Large intestine (tissue), 3 donors: ENCODE results near the gene UBXN6. TPM values are rescaled to one million over a fixed set of nuclear protein-coding genes. Genes with fewer than 3 reads are reported as not detected.

Experiments used
- DNase-seq, 2 donors: peaks; one replicate each; pipeline versions ENCODE4 v3.0.0 to v3.0.0-alpha.2; 2013
- H3K27ac ChIP-seq: one replicate; pipeline ENCODE4 v1.5.1; 2013; ENCODE audit warnings: low read length
- H3K27me3 ChIP-seq: 2 replicates; pipeline ENCODE4 v1.6.1; 2013; ENCODE audit warnings: low read length; ENCODE audit not compliant: control insufficient read depth, insufficient read depth
- H3K36me3 ChIP-seq: 2 replicates; pipeline ENCODE4 v1.6.1; 2013; ENCODE audit warnings: low read length; ENCODE audit not compliant: control insufficient read depth, insufficient read depth
- H3K4me1 ChIP-seq: one replicate; pipeline ENCODE4 v1.6.1; 2013; ENCODE audit warnings: low read length; ENCODE audit not compliant: control insufficient read depth, insufficient read depth
- H3K4me3 ChIP-seq: one replicate; pipeline ENCODE4 v1.5.1; 2013; ENCODE audit warnings: low read length
- H3K9me3 ChIP-seq: one replicate; pipeline ENCODE4 v1.6.1; 2013; ENCODE audit warnings: mild to moderate bottlenecking, low read depth, low read length, moderate library complexity; ENCODE audit not compliant: control insufficient read depth
- WGBS: methylation state at CpG from one replicate; pipeline ENCODE4 v1.1.5; 2013; ENCODE audit warnings: low lambda C conversion rate; ENCODE audit not compliant: insufficient coverage; 5-methylcytosine and 5-hydroxymethylcytosine counted together
- polyA plus RNA-seq: library from polyadenylated mRNA; unstranded; fragments of 120-200 nt; gene quantifications from one replicate; pipeline ENCODE4 v1.2.1, GENCODE V29; 2013

UBXN6 gene
- polyA plus RNA-seq, 1 donor = 92.8 TPM

DNA sequence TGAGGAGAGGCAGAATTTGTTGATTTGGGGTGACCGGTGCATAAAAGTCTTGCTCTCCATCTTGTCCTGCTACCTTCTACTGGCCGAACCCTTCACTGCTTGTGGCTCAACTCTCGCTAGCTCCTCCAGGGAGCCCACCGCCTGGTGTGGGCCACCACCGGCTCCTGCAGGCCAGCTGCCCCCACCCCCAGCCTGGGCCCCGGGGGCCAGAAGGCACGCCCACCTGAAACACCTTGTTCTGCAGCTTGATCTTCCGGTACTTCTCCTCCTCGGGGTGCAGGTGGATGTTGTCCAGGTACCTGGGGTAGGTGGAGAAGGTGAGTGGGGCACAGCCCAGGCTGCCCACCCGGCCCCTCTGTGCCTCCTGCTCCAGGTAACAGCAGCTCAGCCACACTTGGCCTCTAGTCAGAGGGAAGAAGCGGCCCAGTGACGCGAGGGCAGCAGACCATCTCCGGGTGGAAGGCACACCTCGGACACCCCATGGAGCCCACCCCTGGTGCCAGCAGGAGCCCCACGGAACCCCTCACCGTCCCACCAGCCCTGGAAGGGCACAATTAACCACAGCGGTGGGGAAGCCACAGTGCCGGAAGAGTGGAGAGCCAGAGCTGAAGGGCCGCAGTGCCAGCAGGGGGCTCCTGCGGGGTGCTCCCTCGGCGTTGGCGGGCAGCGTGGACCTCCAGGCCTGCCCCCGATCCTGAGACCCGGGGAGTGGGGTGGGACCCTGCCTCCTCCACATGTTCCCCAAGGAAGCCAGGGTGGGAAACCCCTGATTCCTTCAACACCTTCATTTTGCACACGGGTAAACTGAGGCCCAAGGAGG lies 10.1 kb downstream of the UBXN6 start:
- no peak overlapping the region for H3K27ac ChIP-seq
- no peak overlapping the region for H3K4me3 ChIP-seq
- H3K9me3 ChIP-seq = peaks cover 5% of the 10 kb centered on the region
- no peaks in the 10 kb centered on the region for H3K4me1 ChIP-seq
- H3K27me3 ChIP-seq = no peaks in the 10 kb centered on the region
- WGBS = no CpG with 5 or more reads among the region's 28 CpGs
- peaks cover 76% of the 10 kb centered on the region for H3K36me3 ChIP-seq
- no peak for DNase-seq

DNA sequence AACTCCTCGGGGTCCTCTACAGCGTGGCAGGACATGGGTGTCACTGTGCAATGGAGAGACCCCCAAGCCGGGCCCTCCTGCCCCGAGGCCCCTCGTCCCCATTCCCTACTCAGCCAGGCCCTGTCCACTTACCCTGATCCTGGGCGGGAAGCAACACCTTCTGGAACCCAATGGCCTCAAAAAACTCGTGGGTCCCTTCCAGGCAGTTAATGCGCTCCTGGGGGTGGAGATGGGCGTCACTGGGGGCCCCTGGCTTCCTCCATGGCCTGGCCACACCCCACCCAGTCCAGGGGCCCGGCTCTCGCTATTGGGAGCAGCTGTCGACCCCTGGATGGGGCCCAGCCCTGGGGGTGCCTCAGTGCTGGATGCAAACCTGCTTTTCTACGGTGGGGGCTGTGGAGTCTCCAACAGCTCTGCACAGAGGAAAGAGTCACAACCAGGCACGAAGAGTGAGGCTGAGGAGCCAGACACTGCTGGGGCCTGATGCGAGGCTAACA lies 10.8 kb downstream of the UBXN6 start:
- H3K4me1 ChIP-seq = no peaks in the 10 kb centered on the region
- no peaks in the 10 kb centered on the region for H3K27me3 ChIP-seq
- WGBS = no CpG with 5 or more reads among the region's 15 CpGs
- no peak for DNase-seq
- H3K4me3 ChIP-seq = no peak overlapping the region
- peaks cover 5% of the 10 kb centered on the region for H3K9me3 ChIP-seq
- no peak overlapping the region for H3K27ac ChIP-seq
- H3K36me3 ChIP-seq = peaks cover 69% of the 10 kb centered on the region

DNA sequence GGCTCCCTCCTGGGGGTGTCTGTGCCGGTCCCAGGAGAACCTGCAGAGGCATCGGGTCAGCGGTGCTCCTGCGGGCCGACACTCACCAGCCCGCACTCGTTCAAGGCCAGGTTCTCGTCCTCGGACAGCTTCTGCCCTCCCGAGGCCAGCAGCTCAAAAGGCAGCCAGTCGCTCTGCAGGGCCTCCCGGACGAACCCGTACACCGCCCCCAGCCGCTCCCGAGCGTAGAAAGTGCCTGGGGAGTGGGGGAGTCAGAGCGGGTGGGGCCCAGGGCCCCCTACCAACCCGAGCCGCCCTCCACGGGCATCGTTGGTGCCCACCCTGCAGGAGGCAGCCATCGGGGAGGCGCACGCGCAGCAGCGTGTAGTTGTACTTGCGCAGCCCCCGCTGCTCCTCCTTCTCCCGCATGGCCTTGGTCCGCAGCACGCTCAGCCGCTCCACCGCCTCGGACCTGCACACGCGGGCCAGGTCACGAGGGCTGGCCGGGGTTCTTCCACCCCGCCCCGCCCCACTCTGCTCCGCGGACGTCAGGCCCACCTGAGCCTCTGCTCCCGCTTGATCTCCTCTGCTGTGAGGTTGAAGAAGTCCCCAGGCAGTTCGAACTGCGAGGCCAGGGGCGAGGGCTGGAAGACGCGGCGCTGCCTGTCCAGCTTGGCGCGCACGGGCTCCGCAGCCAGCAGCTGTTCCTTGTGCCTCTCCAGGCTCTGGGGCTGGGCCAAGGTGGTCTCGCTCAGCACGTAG lies 11.5 kb downstream of the UBXN6 start:
- Histone ChIP-seq H3K9me3 (peaks cover 5% of the 10 kb centered on the region), H3K36me3 (peaks cover 65% of the 10 kb centered on the region), H3K27ac (no peak overlapping the region), H3K4me1 (no peaks in the 10 kb centered on the region), H3K27me3 (no peaks in the 10 kb centered on the region), H3K4me3 (no peak overlapping the region)
- DNase-seq = no peak
- WGBS = no CpG with 5 or more reads among the region's 58 CpGs

DNA sequence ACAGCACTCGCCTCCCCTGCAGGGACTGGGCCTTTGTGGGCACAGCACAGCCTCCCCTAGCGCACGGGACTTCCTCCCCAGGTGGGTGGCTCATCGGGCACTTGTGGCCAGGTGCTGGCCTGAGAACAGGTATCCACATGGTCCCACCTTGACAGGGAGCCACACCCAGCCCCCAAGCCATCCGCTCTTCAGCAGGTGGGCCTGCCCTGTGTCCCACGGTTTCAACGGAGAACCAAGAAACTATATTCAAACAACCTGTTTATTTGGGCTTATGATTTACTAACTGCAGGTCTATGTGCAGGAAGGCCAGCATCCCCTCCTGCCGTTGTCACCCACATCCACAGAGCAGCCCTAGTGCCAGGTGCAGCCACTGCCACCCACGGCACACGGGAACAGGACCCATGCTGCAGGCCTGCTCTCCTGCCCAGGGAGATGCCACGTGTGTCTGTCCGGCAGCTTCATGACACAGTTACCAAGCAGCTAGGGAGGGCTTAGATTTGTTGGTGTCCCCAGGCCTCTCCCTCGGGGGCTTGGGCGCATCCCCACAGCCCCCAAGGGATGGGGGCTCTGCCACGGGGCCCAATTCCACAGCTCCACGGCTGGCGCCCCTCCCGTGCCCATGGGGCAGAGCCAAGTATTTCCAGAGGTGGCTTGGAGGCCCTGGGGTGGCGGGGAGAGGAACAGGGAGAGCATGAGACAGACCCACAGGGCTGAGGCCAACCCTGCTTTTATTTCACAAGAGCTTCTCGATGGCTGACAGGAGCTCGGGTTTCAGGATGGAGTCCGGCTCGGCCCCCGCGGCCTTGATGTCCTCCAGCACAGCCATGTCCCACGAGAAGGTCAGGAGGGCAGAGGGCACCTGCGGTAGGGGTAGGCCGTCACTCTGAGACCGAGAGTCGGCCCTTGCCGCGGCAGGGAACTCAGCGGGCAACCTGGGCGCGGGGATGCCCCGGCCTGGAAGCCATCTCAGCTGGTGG lies 12.5 kb downstream of the UBXN6 start:
- Histone ChIP-seq H3K36me3 (peaks cover 60% of the 10 kb centered on the region), H3K9me3 (peaks cover 5% of the 10 kb centered on the region), H3K4me3 (no peak overlapping the region), H3K27ac (no peak overlapping the region), H3K4me1 (no peaks in the 10 kb centered on the region), H3K27me3 (no peaks in the 10 kb centered on the region)
- no peak for DNase-seq
- WGBS = no CpG with 5 or more reads among the region's 36 CpGs

DNA sequence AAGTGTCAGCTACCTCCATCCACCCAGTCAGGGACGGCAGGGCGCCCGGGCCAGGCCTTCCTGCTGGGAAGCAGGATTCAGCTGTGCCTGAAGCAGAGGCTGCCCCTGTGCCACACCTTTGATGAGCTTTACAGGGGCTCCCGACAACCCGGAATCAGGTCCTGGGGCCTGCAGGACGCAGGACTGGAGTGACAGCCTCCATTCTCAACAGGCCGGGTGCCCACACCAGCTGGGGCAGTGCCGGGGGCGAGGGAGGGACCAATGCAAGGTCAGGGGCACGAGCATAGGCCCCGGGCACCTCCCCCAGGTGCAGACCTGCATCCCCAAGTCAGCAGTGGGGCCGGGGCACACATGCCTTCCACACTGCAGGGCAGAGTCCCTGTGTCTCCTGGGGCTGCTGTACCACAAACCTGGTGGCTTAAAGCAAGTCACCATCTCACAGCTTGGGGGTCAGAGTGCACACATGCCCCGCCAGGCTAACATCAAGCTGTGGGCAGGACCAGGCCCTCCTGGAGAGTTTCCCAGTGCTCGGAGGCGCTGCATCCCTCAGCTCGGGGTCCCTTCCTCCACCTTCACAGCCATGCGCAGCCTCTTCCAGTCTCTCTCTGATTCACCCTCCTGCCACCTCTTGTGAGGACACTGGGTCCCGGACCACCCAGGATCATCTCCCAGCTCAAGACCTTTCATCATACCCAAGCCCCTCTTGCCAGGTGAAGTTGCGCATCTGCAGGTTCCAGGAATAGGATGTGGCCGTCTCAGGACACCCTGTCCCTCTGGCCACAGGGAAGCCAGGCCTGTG lies 13.4 kb downstream of the UBXN6 start:
- Histone ChIP-seq H3K9me3 (peaks cover 5% of the 10 kb centered on the region), H3K27ac (no peak overlapping the region), H3K4me1 (no peaks in the 10 kb centered on the region), H3K27me3 (no peaks in the 10 kb centered on the region), H3K4me3 (no peak overlapping the region), H3K36me3 (peaks cover 51% of the 10 kb centered on the region)
- WGBS = 100% methylated on average over 2 of the region's 20 CpGs
- no peak for DNase-seq

DNA sequence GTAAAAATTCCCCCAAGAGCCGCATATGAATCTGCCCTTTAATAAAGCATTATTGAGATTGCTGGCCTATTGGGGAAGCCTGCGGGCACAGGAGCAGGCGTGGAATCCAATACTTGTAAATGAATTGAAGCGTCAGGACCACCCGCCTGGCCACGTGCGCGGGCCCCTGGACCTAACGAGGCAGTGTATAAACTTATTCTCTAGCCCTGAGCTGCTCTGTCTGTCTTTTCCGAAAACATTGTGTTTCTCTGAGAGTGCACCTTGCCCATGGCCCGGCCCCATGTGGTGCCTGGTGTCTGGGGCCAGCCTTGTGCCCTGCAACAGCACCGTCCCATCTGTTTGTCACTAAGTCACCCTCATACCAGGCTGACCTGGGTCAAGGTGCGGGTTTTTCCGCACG lies 14.4 kb downstream of the UBXN6 start:
- peaks cover 41% of the 10 kb centered on the region for H3K36me3 ChIP-seq
- no peak for DNase-seq
- H3K27ac ChIP-seq = no peak overlapping the region
- H3K4me1 ChIP-seq = no peaks in the 10 kb centered on the region
- no CpG with 5 or more reads among the region's 15 CpGs for WGBS
- no peaks in the 10 kb centered on the region for H3K27me3 ChIP-seq
- no peak overlapping the region for H3K4me3 ChIP-seq
- H3K9me3 ChIP-seq = peaks cover 5% of the 10 kb centered on the region

DNA sequence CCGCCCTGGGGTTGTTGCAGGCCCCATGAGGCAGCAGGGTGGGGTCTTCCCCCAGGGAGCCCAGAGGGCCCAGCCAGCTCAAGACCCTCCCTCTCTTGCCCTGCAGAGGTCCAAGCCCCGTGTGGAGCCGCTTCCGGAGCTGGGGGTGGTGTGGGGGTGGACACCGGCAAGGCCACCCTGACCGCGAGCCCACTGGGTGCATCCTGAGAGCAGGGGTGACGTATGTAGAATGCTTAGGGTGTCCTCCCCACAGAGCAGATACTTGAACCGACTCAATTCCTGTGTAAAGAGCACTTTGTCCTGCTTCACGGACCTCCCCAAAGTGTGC lies 14.8 kb downstream of the UBXN6 start:
- H3K4me3 ChIP-seq = no peak overlapping the region
- peaks cover 5% of the 10 kb centered on the region for H3K9me3 ChIP-seq
- DNase-seq = no peak
- H3K36me3 ChIP-seq = peaks cover 37% of the 10 kb centered on the region
- H3K4me1 ChIP-seq = no peaks in the 10 kb centered on the region
- H3K27me3 ChIP-seq = no peaks in the 10 kb centered on the region
- H3K27ac ChIP-seq = no peak overlapping the region
- WGBS = 100% methylated on average over 1 of the region's 10 CpGs

DNA sequence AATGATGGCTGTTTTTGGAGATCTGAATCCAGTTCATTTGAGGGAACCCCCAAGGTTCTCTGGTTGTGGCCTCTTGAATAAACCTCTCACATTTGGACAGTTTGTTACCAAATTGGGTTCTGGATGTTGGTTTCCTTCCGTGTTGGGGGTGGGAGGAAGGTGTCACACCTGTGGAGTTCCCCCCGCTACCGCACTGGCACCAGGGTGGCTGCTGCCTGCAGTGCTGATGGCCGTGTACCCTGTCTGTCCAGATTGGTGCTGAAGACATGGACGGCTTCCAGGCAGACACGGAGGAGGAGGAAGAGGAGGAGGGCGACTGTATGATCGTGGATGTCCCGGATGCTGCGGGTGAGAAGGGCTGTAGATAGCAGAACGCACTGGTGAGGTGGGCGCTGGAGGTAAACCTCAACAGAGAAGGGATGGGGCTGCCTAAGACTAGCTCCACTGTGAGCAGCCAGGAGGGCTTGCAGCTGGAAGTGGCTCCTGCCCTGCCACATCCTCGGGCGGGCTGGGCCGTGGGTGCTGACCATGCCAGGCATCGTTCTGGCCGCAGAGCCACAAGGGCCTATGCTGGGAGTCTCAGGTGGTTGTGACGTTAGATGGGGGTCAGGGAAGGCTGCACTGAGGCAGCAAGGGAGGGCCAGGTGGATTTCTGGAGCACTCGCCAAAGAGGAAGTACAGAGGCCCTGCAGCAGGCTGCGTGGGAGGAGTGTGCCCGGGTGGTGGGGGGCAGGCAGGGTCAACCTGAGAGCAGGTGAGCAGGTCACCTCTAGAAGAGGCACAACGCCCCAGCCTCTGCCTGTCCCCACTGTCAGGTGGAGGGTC lies 15.4 kb downstream of the UBXN6 start:
- H3K4me1 ChIP-seq = no peaks in the 10 kb centered on the region
- no peak overlapping the region for H3K4me3 ChIP-seq
- no CpG with 5 or more reads among the region's 22 CpGs for WGBS
- no peak for DNase-seq
- H3K27ac ChIP-seq = no peak overlapping the region
- peaks cover 31% of the 10 kb centered on the region for H3K36me3 ChIP-seq
- no peaks in the 10 kb centered on the region for H3K27me3 ChIP-seq
- H3K9me3 ChIP-seq = peaks cover 5% of the 10 kb centered on the region

DNA sequence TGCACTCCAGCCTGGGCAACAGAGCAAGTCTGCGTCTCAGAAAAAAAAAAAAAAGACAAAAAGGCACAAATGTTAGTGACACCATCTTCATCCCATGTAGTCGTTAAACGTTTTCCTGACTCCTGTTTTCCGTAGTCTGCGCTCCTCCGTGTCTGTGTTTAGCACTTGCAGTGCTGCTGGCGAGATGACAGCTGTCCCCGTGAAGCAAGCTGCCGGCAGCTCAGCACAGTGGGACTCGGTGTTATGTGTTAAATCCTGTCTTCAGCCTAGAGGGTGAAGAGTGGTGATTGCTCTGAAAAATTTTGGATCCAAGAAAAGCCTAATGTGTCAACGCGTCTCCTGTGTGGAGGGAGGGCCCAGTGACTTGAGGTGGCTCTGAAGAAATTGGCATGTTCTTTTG lies 18.4 kb downstream of the UBXN6 start:
- no peak for DNase-seq
- no peaks in the 10 kb centered on the region for H3K4me1 ChIP-seq
- no peaks in the 10 kb centered on the region for H3K27me3 ChIP-seq
- peaks cover 19% of the 10 kb centered on the region for H3K36me3 ChIP-seq
- no peak overlapping the region for H3K4me3 ChIP-seq
- H3K27ac ChIP-seq = no peak overlapping the region
- no peaks in the 10 kb centered on the region for H3K9me3 ChIP-seq
- 92% methylated on average over 4 of the region's 12 CpGs for WGBS
